C4-2B (cell line): ENCODE results near the gene CAPN12.

Experiments used
- CTCF ChIP-seq: fragments of 450-650 bp; conservative IDR thresholded peaks from 2 replicates; pipeline ENCODE4 v1.5.1; 2017; ENCODE audit warnings: mild to moderate bottlenecking
- ZFX ChIP-seq: fragments of 450-650 bp; IDR thresholded peaks from 2 replicates; pipeline ENCODE4 v1.6.1; 2017

- TF ChIP-seq CTCF (no peak), ZFX (no peak)
Measured at GRCh38 chr19:38727868-38728660, 16.2 kb downstream of the CAPN12 start.
